Measurements from ENCODE around the gene DPT. TPM values are rescaled to one million over a fixed set of nuclear protein-coding genes. Genes with fewer than 3 reads are reported as not detected.

DPT gene
- total and polyA plus RNA-seq, 10 of the 15 experiments (the other 5 are each of a cell fraction or from before 2014, with no cell fraction given), result 0.05 to 0.10 TPM; not detected in 8

DNA sequence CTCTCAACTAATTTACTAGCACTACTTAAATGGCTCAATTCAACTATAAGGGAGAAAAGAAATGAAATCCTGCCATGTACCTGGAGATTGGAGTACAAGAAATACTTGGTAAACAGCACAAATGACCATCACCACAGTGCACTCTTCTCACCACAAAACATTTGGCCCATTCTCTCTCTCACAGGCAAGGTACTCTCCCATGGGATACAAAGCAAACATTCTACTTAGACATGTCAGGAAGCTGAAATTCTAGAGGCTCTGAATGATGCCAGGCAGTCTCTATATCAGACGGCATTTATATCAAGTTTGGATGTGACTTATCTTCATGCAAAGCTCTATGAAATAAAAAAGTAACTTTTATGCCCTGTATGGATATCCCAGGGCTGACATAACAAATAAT lies 72.5 kb downstream of the DPT start:
- no peak overlapping the region for H3K27ac ChIP-seq (ENCODE audit: control insufficient read depth, insufficient read depth)
- no TSS peak for BruUV-seq (replicated peaks)
- intact Hi-C loops (cut with micrococcal nuclease; ENCODE audit: unreplicated experiment) (no loop called here), in situ Hi-C loops (cut with MboI) (no loop called here)
- no peaks in the 10 kb centered on the region for H4K20me1 ChIP-seq (ENCODE audit: control insufficient read depth, insufficient read depth)
- no peak overlapping the region for H2AFZ ChIP-seq (ENCODE audit: control insufficient read depth, low read depth, low read length)
- H3K4me1 ChIP-seq (ENCODE audit: control insufficient read depth, insufficient read depth, low read length), result no peaks in the 10 kb centered on the region
- FAIRE-seq (no peak), ATAC-seq (no peak), DNase-seq (ENCODE audit: low read depth, low spot score) (no peak)
- SMC1A ChIA-PET (ENCODE audit: uncharacterized antibody, unreplicated experiment), result interaction anchor here (1.0 to 1.2 kb wide), 2 partner anchors 18 to 26 kb away, joined by 3 read pairs; no protein-coding TSS in a partner anchor
- WGBS (ENCODE audit: insufficient coverage, insufficient replicate concordance, low lambda C conversion rate, missing lambda C conversion rate), result 91% methylated on average over 1 of the region's 1 CpG
- no peaks in the 10 kb centered on the region; a peak in 1 of 4 replicates for H3K27me3 ChIP-seq (replicated peaks in 1 of 2; ENCODE audit: control insufficient read depth in 2 of 2, insufficient read depth in 2 of 2, low read length in 1 of 2)
- H3K79me2 ChIP-seq (ENCODE audit: control insufficient read depth, insufficient read depth, low read length), result no peaks in the 10 kb centered on the region
- no peak overlapping the region for H3K9ac ChIP-seq (ENCODE audit: control insufficient read depth, insufficient read depth, low read length)
- H3K4me3 ChIP-seq, result no peak overlapping the region
- POLR2A ChIA-PET, result interaction anchor here (0.7 kb wide), 1 partner anchor 9 kb away, joined by 3 read pairs; no protein-coding TSS in a partner anchor
- no peaks in the 10 kb centered on the region for H3K36me3 ChIP-seq (ENCODE audit: control insufficient read depth in 2 of 2, insufficient read depth in 2 of 2, low read length in 1 of 2)
- CTCF ChIA-PET, result interaction anchor here (2.8 kb wide), 1 partner anchor 19 kb away, joined by 8 read pairs; no protein-coding TSS in a partner anchor
- H3K4me2 ChIP-seq (ENCODE audit: control insufficient read depth, insufficient read depth), result no peak overlapping the region
- RAD21 ChIA-PET (ENCODE audit: unreplicated experiment), result no interaction called here
- no peaks in the 10 kb centered on the region for H3K9me3 ChIP-seq (replicated peaks; ENCODE audit: control insufficient read depth, insufficient read depth, low read length)
- TF ChIP-seq CBX3 (IDR thresholded peaks at IDR 0.05; ENCODE audit: borderline replicate concordance, low read depth), result no peak
- TF ChIP-seq FOS (IDR thresholded peaks at IDR 0.05; ENCODE audit: borderline replicate concordance, extremely low read depth, insufficient read length), result no peak

DNA sequence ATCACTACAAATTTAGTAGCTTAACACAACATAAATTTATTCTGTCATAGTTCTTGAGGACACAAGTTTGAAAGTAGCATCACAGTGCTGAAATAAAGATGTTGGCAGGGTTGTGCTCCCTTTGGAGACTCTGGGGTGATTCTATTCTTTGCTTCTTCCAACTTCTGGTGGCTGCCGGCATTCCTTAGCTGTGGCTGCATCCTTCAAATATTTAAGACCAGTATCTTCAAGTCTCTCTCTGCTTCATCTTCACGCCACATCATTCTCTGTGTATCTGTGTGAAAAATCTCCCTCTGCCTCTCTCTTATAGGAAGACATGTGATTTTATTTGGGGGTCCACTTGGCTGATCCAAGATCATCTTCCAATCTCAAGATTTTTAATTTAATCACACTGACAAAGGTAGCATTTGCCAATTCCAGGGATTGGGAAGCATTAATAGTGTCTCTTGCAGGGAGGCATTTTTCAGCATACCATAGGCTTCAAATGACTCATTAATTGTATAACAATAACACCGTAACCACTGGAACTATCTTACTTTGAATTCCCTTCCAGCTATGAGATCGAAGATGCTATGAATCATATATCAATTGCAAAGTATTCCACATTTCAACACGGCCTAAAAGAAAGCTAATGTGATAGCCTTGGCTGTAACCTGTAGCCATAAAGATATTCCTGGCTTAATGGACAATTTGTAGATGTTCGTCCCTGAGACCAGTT lies 74.6 kb downstream of the DPT start:
- FAIRE-seq, result no peak
- Histone ChIP-seq H3K4me2 (ENCODE audit: control insufficient read depth, insufficient read depth) (no peak overlapping the region), H3K27me3 (replicated peaks in 1 of 2; ENCODE audit: control insufficient read depth in 2 of 2, insufficient read depth in 2 of 2, low read length in 1 of 2) (no peaks in the 10 kb centered on the region; a peak in 1 of 4 replicates), H3K9me3 (replicated peaks; ENCODE audit: control insufficient read depth, insufficient read depth, low read length) (no peaks in the 10 kb centered on the region), H3K9ac (ENCODE audit: control insufficient read depth, insufficient read depth, low read length) (no peak overlapping the region), H3K79me2 (ENCODE audit: control insufficient read depth, insufficient read depth, low read length) (no peaks in the 10 kb centered on the region), H4K20me1 (ENCODE audit: control insufficient read depth, insufficient read depth) (no peaks in the 10 kb centered on the region), H3K27ac (ENCODE audit: control insufficient read depth, insufficient read depth) (no peak overlapping the region), H3K4me3 (no peak overlapping the region), H3K36me3 (ENCODE audit: control insufficient read depth in 2 of 2, insufficient read depth in 2 of 2, low read length in 1 of 2) (no peaks in the 10 kb centered on the region), H2AFZ (ENCODE audit: control insufficient read depth, low read depth, low read length) (no peak overlapping the region), H3K4me1 (ENCODE audit: control insufficient read depth, insufficient read depth, low read length) (no peaks in the 10 kb centered on the region)
- no peak for ATAC-seq
- intact Hi-C loops (cut with micrococcal nuclease; ENCODE audit: unreplicated experiment), result no loop called here
- POLR2A ChIA-PET, result no interaction called here
- no peak for DNase-seq (ENCODE audit: low read depth, low spot score)
- no TSS peak for BruUV-seq (replicated peaks)
- RAD21 ChIA-PET (ENCODE audit: unreplicated experiment), result no interaction called here
- CTCF ChIA-PET, result interaction anchor here (1.0 to 2.8 kb wide), 2 partner anchors 17 to 51 kb away, joined by 4 to 8 read pairs; no protein-coding TSS in a partner anchor
- SMC1A ChIA-PET (ENCODE audit: uncharacterized antibody, unreplicated experiment), result no interaction called here
- WGBS (ENCODE audit: insufficient coverage, insufficient replicate concordance, low lambda C conversion rate, missing lambda C conversion rate), result 16% methylated on average over 6 of the region's 6 CpGs
- in situ Hi-C loops (cut with MboI), result no loop called here
- TF ChIP-seq FOS (IDR thresholded peaks at IDR 0.05; ENCODE audit: borderline replicate concordance, extremely low read depth, insufficient read length) (no peak), CUX1 (IDR thresholded peaks at IDR 0.05; ENCODE audit: insufficient replicate concordance, low read depth, low read length) (no peak), POLR2AphosphoS2 (IDR thresholded peaks at IDR 0.05; ENCODE audit: low read depth, low read length) (no peak), CTCF (IDR thresholded peaks at IDR 0.05 in 2 of 3, conservative IDR thresholded peaks at IDR 0.05 in 1 of 3; ENCODE audit: control insufficient read depth in 2 of 3, extremely low read depth in 1 of 3, insufficient read depth in 1 of 3, low read depth in 3 of 3, low read length in 3 of 3) (no peak), HDAC6 (IDR thresholded peaks at IDR 0.05; ENCODE audit: unreplicated experiment) (no peak), NRF1 (conservative IDR thresholded peaks at IDR 0.05; ENCODE audit: low read depth, low read length) (no peak), LARP7 (IDR thresholded peaks at IDR 0.05) (no peak), ZSCAN29 (IDR thresholded peaks at IDR 0.05) (no peak)
